Stimulated activated CD4-positive, alpha-beta T cell treated with anti-CD3 and anti-CD28 coated beads, Interleukin-1b, Interleukin-23, amount 100 ng/mL, for 1 hour (primary cell): ENCODE results near the gene CENPVL1.
"Not testable (repeated sequence)": the region's sequence is repeated elsewhere in the genome, so short reads cannot be mapped to it uniquely, and the experiment has no call there.

Experiments
- DNase-seq, 2 donors: peaks; one replicate each; pipeline ENCODE4 v3.0.0-alpha.2; 2020; ENCODE audit warnings: low read depth in 2 of 2

CENPVL1 gene

GRCh38 chrX:51710277-51711164 is at the start of gene CENPVL1:
Gene CENPVL1 (plus strand): TSS chrX:51710512. CDS start chrX:51710512, 0 bp downstream.
- not testable (repeated sequence) for DNase-seq

DNA sequence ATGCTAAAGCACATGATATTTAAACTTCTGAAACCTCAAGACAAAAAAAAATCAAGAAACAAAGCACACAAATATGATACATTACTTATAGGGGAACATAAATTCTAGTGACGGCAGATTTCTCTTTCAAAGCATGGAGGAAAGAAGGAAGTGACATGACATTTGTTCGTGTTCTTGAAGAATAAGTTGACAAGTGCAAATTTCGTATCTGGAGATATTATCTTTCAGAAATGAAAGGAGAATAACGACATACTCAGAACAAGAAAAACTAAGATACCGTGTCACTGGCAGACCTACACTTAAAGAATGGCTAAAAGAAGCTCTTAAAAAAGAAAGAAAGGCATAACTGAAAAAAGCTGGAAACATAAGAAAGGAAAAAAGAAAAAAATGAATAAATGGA is 44.3 kb upstream of the CENPVL1 start:
- no peak for DNase-seq

- not testable (repeated sequence) for DNase-seq
Measured at GRCh38 chrX:51679689-51680433, 30.5 kb upstream of the CENPVL1 start.

DNA sequence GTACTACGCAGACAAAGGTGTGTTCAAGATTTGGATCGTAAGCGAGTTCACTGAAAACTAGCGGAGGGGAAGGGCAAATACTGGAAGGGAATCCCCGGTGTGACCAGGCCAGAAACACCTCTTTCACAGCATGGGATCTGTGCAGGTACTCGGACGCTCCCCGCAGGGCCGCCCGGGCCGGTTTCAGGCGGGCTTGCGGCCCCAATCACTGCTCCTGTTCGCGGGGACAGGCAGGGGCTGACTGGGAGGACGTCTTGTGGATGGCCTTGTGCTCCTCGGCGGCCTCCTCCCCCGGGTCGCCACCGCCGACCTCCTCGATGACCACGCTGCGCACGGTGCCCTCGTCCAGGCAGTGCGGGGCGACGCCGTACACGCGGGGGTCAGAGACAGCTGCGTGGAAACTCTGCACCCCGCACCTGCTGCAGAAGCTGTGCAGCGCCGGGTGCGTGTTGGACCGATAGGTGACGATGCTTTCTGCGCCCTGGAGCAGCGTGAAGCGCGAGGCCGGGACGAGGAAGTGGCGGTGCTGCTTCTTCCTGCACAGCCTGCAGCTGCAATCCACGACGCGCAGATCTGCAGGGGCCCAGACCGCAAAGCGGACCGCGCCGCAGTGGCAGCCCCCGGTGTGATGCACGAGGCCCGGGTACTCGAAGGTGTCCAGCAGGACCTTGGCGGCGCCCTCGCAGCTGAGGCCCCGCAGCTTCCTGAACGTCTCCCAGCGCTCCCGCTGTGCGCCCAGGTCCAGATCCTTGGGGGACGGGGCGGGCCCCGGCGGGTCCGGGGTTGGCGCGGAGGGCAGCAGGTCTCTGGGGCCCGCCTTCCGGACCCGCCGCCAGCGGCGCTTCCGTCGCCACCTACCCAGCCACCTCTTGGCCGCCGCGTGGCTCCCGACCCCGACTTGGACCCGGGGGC is 28.2 kb upstream of the CENPVL1 start:
- not testable (repeated sequence) for DNase-seq

DNA sequence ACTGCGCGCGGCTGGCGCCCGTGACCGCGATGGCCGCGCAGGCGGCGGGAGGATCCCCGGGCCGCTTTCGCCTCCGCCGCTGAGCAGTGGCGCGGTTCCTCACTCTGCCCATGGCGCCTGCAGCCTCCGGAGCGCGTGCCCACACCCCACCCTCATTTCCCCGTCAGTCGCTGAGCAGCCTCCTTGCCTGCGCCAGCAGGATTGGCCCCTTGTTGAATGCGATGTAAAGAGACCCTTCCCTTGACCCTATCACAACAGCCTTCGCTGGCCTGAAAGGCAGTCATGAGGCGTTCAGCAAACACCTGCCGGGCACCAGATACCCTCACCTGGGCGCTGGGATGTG is 27.6 kb upstream of the CENPVL1 start, which contains the start of gene CENPVL2:
Gene CENPVL2, minus strand, starts transcription at position 112 of the 343 bp plus-strand sequence. Its CDS starts 0 bp downstream, at position 112.
- not testable (repeated sequence) for DNase-seq

DNA sequence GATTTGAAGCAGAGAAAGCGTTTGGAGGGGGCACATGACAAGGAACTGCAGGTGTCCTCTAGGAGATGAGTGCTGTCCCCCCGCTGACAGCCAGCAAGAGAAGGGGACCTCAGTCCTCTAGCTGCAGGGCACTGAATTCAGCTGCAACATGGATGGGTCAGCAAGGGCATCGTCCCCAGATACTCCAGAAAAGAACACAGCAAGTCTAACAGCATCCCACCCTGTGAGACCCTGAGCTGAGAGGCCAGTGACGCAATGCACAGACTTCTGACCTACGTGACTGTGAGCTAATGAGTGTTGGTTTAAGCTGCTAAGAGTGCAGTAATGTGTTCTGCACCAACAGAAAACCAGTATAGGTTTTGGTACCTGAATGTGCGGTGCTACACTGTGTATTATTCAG is 16.1 kb upstream of the CENPVL1 start:
- DNase-seq = no peak

DNA sequence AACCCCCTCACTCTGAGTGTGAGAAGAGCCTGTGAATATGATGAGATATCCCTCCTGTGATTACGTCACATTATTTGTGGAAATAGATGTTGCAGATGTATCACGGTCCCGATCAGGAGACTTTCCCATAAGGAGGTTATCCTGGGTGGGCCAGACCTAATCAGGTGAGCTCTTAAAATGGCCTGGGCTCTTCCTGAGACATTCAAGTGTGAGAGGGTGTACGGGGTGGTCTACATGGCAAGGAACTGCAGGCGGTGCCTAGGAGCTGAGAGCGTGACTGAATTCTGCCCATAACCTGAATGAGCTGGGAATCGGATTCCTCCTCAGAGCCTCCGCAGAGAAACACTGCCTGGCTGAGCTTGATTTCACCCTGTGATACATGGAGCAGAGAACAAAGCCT is 12.9 kb upstream of the CENPVL1 start:
- no peak for DNase-seq

GRCh38 chrX:51712943-51713647 is 2.8 kb downstream of the CENPVL1 start:
- DNase-seq = not testable (repeated sequence)

DNA sequence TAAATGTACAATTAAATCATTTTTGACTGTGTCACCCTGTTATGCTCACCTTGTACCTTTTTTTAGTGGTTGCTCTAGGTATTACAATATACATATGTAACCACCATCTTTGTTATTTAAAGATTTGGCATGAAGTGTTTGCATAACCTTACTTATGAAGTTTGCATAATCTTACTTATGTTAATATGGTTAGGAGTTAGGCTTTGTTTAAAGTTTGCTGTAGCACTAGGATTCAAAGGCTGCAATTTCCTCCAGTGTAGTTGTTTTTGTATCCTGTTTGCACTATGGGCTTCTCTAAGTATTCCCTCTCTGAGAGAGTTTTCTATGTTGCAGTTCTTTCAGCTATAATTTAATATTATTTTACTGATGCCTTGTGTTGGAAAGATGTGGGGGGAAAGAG is 17.9 kb downstream of the CENPVL1 start:
- no peak for DNase-seq

DNA sequence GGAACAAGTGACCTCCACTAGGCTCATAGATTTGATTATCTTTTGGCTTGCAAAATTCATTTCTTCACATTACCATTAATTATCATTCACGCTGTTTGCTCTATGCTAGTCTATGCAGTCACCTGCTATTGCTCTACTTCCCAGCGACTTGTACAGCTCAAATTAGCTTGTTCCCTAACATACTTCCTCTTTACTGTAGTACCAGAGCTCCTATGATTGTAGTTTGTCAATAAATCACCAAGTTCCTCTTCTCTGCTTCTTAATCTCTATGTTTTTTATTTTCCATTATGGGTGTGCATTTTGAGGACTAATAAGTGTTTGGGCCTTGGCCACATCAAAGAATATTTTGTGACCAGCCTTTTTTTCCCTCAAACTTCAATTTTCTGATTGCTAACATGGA is 26.8 kb downstream of the CENPVL1 start:
- DNase-seq = no peak

GRCh38 chrX:51742586-51742985 is 32.3 kb downstream of the CENPVL1 start:
- DNase-seq = no peak

DNA sequence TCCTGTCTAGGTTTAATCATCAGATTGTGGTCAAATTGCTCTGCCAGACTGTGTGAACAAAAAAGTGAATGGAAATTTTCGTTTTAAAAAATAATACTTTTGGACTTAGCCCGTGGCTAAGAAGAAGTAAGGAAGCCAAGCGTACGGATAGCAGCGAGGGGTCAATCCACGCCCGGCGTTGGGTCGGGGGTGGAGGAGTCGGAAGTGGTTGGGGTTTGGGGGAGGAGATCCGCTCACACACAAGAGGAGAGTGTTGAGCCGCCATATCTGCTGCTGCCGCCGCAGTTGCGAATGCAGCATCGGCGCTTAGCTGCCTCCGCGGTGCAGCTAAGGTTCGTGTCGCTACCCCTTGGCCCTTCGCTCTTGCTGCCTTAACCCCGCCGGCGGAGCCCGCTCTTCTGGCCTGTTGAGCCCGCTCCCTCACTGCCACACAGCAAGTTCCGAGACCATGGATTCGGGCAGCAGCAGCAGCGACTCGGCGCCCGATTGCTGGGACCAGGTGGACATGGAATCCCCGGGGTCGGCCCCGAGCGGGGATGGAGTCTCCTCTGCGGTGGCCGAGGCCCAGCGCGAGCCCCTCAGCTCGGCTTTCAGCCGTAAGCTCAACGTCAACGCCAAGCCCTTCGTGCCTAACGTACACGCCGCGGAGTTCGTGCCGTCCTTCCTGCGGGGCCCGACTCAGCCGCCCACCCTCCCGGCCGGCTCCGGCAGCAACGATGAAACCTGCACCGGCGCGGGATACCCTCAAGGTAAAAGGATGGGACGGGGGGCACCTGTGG is 33.1 kb downstream of the CENPVL1 start, which contains the start of gene GSPT2:
Gene GSPT2, plus strand, starts transcription at position 264 of the 779 bp plus-strand sequence. Its CDS starts 185 bp downstream, at position 449.
- DNase-seq = peak; percentile 2 to 8

DNA sequence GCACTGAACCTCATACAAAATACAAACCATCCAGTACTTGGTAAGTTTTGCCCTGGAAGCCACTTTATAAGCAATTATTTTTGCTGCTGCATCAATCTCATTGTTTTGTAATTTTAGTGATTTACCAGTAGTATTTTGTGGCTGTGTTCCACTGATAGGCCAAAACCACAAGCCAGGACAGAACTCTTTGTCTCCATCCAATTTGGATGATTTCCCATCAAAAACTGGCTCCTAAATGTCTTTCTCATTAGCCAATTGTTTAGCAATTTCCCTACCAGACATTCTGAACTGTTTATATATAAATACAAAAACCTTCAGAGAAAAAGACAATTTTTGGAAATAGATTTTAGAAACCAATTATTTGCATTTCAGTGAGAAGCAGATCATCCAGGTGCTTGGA is 37.4 kb downstream of the CENPVL1 start:
- no peak for DNase-seq

DNA sequence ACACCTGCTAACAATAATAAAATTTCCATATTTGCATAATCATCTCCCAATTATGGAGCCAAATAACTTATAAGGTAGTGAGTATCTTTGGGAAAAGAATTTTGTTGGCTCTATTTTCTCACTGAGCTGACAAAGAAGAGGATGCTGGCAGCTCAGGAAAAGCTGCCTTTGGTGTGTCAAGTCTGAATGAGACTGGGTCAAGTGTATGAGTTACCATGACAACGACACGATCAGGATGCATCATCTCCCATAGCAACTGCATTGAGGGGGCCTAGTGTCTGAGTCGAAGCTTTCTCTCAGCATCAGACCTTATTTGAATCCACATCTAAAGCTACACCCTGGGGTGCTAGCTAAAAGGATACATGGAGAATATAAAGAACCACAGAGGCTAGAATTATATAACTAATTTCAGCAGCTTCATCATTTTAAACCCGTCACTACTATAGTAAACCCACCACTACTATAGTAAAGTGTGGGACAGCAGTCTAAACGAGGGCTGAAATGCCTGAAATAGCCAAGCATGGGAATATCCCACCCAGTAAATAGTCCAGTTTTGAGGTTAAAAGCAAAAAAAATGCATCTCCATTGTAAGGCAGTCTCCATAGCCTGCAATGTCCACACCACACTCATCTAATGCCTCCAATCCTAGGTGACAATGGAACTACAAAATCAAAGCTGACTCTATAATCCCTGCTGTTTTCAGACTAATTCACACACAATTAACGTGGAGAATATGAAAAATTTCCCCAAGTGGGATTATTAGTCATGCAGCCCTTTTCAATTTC is 48.9 kb downstream of the CENPVL1 start:
- no peak for DNase-seq

DNA sequence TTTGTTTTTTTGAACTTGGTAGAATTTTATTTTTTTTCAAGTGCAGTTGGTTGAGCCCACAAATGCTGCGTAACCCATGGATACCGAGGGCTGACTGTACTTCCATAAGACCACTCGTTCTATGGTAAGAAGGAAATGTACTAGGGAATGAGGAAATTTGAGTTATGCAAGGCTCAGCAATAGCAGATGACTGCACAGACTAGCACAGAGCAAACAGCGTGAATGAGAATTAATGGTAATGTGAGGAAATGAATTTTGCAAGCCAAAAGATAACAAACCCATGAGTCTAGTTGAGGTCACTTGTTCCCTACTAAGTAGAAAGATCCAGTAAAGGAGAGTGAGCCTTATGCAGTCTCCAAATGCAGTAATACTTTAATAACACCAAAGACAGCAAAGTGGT is 50.3 kb downstream of the CENPVL1 start:
- no peak for DNase-seq
